Endothelial cell of coronary artery (primary cell): ENCODE data around the gene CCL19. TPM values are rescaled to one million over a fixed set of nuclear protein-coding genes. Genes with fewer than 3 reads are reported as not detected.

Experiments
- total RNA-seq: library from RNA; depleted of rRNA; stranded (reverse); fragments of >200 nt; gene quantifications from 2 replicates; pipeline ENCODE4 v1.2.3, GENCODE V29; 2014

Gene CCL19
- not detected in 2 replicates for total RNA-seq

GRCh38 chr9:34690983-34691935 is at the start of gene CCL19:
TSS of gene CCL19 (minus strand) at chr9:34691276. CDS start at chr9:34691139, 137 bp downstream.

DNA sequence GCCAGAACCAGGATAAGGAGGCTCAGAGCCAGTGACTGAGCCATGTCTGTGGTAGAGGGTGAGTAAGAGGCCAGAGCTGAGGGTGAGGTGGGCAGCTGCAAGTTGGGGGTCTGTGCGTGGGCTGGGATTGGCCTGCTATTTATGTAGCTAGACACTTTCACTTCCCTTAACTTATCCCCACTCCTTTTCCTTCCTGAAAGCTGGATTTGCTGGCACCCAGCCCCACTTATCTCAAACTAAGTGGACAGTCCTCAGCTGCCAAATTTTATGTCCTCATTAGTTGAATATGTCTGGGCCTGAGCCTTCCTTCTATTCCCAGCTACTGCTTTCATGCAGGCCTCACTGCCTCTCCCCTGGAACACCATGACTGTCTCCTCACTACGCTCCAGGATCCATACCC is 18.9 kb upstream of the CCL19 start, which contains the start of gene CCL21:
Gene CCL21 (minus strand): TSS at position 114 of the 400 bp plus-strand sequence. CDS start 70 bp downstream, at position 44.

DNA sequence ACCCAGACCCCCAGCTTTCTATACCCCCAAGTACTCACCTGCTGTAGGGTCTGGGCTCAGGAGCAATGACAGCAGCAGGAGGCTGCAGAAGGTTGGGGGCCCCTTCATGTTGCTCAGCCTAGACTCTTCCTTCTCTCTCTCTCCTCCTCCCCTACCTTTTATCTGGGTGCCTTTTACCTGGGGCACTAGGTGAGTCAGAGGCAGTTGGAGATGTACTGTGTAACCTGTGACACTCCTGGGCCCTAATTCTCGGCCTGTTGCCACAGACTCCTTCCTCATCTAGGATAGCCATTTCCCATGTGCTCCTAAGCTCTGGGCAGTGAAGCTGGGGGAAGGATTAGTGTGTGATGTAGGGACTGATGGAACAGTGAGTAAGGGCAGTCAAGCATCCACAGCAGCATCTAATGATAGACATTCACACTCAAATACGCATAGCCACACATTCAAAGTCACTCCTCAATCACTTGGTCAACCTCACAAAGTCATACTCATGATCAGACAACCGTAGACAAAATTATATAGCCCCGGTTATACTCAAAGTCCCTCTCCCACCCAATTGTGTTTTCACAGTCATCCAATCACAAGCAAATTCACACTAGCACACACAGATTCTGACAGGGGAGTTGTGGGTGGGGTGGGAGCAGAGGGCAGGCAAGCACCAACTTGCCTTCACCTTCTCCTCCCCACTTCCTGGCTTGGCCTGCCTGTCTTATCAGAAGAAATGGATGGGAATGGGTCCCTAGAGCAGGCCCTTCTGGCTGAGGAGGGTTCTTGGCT is 28.4 kb downstream of the CCL19 start, which contains the start of gene CCL27:
Gene CCL27 (minus strand): TSS at position 132 of the 777 bp plus-strand sequence. CDS start 24 bp downstream, at position 108.

GRCh38 chr9:34651876-34652601 is 39.0 kb downstream of the CCL19 start, which contains the start of gene IL11RA:
TSS of gene IL11RA (plus strand) at chr9:34652185. CDS start at chr9:34655218, 3,033 bp downstream.

GRCh38 chr9:34646211-34647083 is 44.6 kb downstream of the CCL19 start, which contains the start of gene GALT:
TSS of gene GALT (plus strand) at chr9:34646675. CDS start at chr9:34646705, 30 bp downstream.

Other genes with a start within 250 kb of the CCL19 start
- 12.2 and 16.9 TPM in 2 replicates for gene FAM219A, start 232.7 kb downstream of the CCL19 start, total RNA-seq
- gene DNAI1, start 232.5 kb downstream of the CCL19 start, total RNA-seq: 0.45 TPM in 1 of 2 replicates, not detected in the other
- 0.09 TPM in 1 of 2 replicates, not detected in the other for gene ENHO, start 168.3 kb downstream of the CCL19 start, total RNA-seq
- gene CNTFR, start 101.6 kb downstream of the CCL19 start, total RNA-seq: not detected in 2 replicates
- 18.0 and 20.8 TPM in 2 replicates for gene RPP25L, start 79.2 kb downstream of the CCL19 start, total RNA-seq
- gene DCTN3, start 70.8 kb downstream of the CCL19 start, total RNA-seq: 85.8 and 103 TPM in 2 replicates
- gene ARID3C, start 62.2 kb downstream of the CCL19 start, total RNA-seq: 0.09 TPM in 2 replicates
- 41.1 and 46.3 TPM in 2 replicates for gene SIGMAR1, start 53.5 kb downstream of the CCL19 start, total RNA-seq
- 17.2 and 30.2 TPM in 2 replicates for gene GALT, start 44.6 kb downstream of the CCL19 start, total RNA-seq
- gene IL11RA, start 39.1 kb downstream of the CCL19 start, total RNA-seq: 4.8 and 7.1 TPM in 2 replicates
- not detected in 2 replicates for gene CCL27, start 28.6 kb downstream of the CCL19 start, total RNA-seq
- gene CCL21, start 18.9 kb upstream of the CCL19 start, total RNA-seq: not detected in 2 replicates